Lung microvascular endothelial cell (primary cell): Measurements from ENCODE around the gene RPL36. TPM values are rescaled to one million over a fixed set of nuclear protein-coding genes. Genes with fewer than 3 reads are reported as not detected.

ENCODE experiments used
- total RNA-seq: library from RNA; depleted of rRNA; stranded (reverse); fragments of >200 nt; gene quantifications from 2 replicates; pipeline ENCODE4 v1.2.1, GENCODE V29; 2014

The RPL36 gene
- total RNA-seq, 1 donor from 2014 or later = 989 TPM

Other genes starting within 250 kb of the RPL36 start
- not detected in 2 replicates for gene ZNRF4, start 234.9 kb upstream of the RPL36 start, total RNA-seq
- gene TINCR, start 122.3 kb upstream of the RPL36 start, total RNA-seq = under 0.01 and 0.20 TPM in 2 replicates
- 16.6 and 24.2 TPM in 2 replicates for gene SAFB2, start 67.5 kb upstream of the RPL36 start, total RNA-seq
- 27.9 and 38.5 TPM in 2 replicates for gene SAFB, start 67.2 kb upstream of the RPL36 start, total RNA-seq
- gene MICOS13, start 9.8 kb upstream of the RPL36 start, total RNA-seq = 44.7 and 65.3 TPM in 2 replicates
- gene HSD11B1L, start 9.3 kb upstream of the RPL36 start, total RNA-seq = 6.1 and 9.1 TPM in 2 replicates
- 44.9 and 51.4 TPM in 2 replicates for gene LONP1, start 29.9 kb downstream of the RPL36 start, total RNA-seq
- not detected in 2 replicates for gene CATSPERD, start 30.3 kb downstream of the RPL36 start, total RNA-seq
- gene PRR22, start 94.5 kb downstream of the RPL36 start, total RNA-seq = 0.22 and 0.40 TPM in 2 replicates
- gene DUS3L, start 100.9 kb downstream of the RPL36 start, total RNA-seq = 19.6 and 20.7 TPM in 2 replicates
- gene NRTN, start 114.8 kb downstream of the RPL36 start, total RNA-seq = under 0.01 and 0.99 TPM in 2 replicates
- gene FUT6, start 149.4 kb downstream of the RPL36 start, total RNA-seq = not detected in 2 replicates
- not detected in 2 replicates for gene FUT3, start 161.2 kb downstream of the RPL36 start, total RNA-seq
- gene FUT5, start 180.2 kb downstream of the RPL36 start, total RNA-seq = not detected in 2 replicates
- gene NDUFA11, start 213.5 kb downstream of the RPL36 start, total RNA-seq = 219 and 282 TPM in 2 replicates
- gene VMAC, start 214.6 kb downstream of the RPL36 start, total RNA-seq = 3.9 and 7.7 TPM in 2 replicates
- gene CAPS, start 224.0 kb downstream of the RPL36 start, total RNA-seq = 2.4 and 4.6 TPM in 2 replicates